H1 (cell line): Measurements from ENCODE around the gene GAS2L1. TPM values are rescaled to one million over a fixed set of nuclear protein-coding genes. Genes with fewer than 3 reads are reported as not detected.

ENCODE experiments used
- BACH1 ChIP-seq: IDR thresholded peaks from 2 replicates; pipeline ENCODE4 v1.6.1; 2012; ENCODE audit warnings: low read length, improper control_type of control experiment
- EP300 ChIP-seq, 2 experiments: IDR thresholded peaks; 1 replicate in 1 of 2; 2 replicates in 1 of 2; pipeline ENCODE4 v1.6.1; 2011 to 2012; ENCODE audit warnings: low read depth in 2 of 2, low read length in 2 of 2, mild to moderate bottlenecking in 2 of 2, borderline replicate concordance in 1 of 2, inconsistent platforms in 1 of 2, moderate library complexity in 1 of 2
- POLR2A ChIP-seq, 2 experiments: IDR thresholded peaks; 1 replicate in 1 of 2; 2 replicates in 1 of 2; pipeline ENCODE4 v1.6.1; 2011; ENCODE audit warnings: low read depth in 2 of 2, low read length in 2 of 2, mild to moderate bottlenecking in 2 of 2; ENCODE audit errors: control extremely low read depth in 1 of 2
- polyA plus RNA-seq, 7 experiments: library from polyadenylated mRNA; depleted of rRNA in 3 of 7; stranded (reverse) in 5 of 7; unstranded in 2 of 7; fragments of >200 nt in 5 of 7; fragments of 200-250 nt in 2 of 7; gene quantifications; 1 replicate in 5 of 7; 2 replicates in 1 of 7; 4 replicates in 1 of 7; pipeline versions ENCODE4 v1.2.1 to v1.2.3, GENCODE V29; 2011 to 2013; ENCODE audit warnings: missing spikeins in 2 of 7, mixed read lengths in 2 of 7
- total RNA-seq: library from RNA; stranded (reverse); fragmentation: NEBNext Ultra II Directional; extraction: Animal tissue kit (Norgen Biotek cat#: 25700); gene quantifications from 2 replicates; pipeline ENCODE4 v1.2.1, GENCODE V29; 2021
- TF ChIP-seq, protein P1 (sequence below): IDR thresholded peaks from 2 replicates; pipeline ENCODE4 v1.6.1; 2011; ENCODE audit warnings: low read depth, mild to moderate bottlenecking, low read length; ENCODE audit not compliant: insufficient read depth

The GAS2L1 gene
- total and polyA plus RNA-seq, 2 of the 8 experiments (the other 6 are each of a cell fraction or from before 2014, with no cell fraction given) = 3.6 to 10.1 TPM

DNA sequence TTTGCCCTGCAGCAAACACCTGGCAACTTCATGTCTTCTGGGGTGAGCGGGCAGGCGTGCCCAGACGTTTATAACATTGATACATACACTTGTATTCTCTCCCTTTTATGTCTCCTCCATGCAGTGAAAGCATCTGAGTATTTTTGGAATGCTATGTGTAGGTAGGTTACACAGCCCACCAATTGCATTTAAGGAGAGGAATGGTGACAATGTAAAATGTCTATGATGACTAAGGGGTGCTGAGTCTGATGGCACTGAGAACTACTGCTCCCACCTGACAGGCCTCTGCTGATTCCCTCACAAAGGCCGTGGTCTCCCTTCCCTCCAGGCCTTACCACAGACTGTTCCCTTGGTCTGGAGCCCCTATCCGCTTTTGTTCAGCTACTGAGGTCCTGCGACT is 31.9 kb downstream of the GAS2L1 start (continued):
- TF ChIP-seq EP300 (IDR thresholded peaks at IDR 0.05; ENCODE audit: borderline replicate concordance in 1 of 2, low read depth in 2 of 2, low read length in 2 of 2) (no peak), POLR2A (IDR thresholded peaks at IDR 0.05; ENCODE audit: control extremely low read depth in 1 of 2, low read depth in 2 of 2, low read length in 2 of 2) (no peak), BACH1 (no peak)
- TF ChIP-seq, protein P1, sequence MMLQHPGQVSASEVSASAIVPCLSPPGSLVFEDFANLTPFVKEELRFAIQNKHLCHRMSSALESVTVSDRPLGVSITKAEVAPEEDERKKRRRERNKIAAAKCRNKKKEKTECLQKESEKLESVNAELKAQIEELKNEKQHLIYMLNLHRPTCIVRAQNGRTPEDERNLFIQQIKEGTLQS = no peak
- TF ChIP-seq, all 59 proteins: peak for 0
